Eye (tissue), 1 donor: ENCODE results near the gene POLR3H.
A peak's percentile ranks its signal among the peaks of the same experiment; 100 is the strongest.
"Not testable (repeated sequence)": the region's sequence is repeated elsewhere in the genome, so short reads cannot be mapped to it uniquely, and the experiment has no call there.

Experiments
- DNase-seq: peaks from one replicate; pipeline ENCODE4 v3.0.0-alpha.2; 2015

The POLR3H gene, protein sequence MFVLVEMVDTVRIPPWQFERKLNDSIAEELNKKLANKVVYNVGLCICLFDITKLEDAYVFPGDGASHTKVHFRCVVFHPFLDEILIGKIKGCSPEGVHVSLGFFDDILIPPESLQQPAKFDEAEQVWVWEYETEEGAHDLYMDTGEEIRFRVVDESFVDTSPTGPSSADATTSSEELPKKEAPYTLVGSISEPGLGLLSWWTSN

DNA sequence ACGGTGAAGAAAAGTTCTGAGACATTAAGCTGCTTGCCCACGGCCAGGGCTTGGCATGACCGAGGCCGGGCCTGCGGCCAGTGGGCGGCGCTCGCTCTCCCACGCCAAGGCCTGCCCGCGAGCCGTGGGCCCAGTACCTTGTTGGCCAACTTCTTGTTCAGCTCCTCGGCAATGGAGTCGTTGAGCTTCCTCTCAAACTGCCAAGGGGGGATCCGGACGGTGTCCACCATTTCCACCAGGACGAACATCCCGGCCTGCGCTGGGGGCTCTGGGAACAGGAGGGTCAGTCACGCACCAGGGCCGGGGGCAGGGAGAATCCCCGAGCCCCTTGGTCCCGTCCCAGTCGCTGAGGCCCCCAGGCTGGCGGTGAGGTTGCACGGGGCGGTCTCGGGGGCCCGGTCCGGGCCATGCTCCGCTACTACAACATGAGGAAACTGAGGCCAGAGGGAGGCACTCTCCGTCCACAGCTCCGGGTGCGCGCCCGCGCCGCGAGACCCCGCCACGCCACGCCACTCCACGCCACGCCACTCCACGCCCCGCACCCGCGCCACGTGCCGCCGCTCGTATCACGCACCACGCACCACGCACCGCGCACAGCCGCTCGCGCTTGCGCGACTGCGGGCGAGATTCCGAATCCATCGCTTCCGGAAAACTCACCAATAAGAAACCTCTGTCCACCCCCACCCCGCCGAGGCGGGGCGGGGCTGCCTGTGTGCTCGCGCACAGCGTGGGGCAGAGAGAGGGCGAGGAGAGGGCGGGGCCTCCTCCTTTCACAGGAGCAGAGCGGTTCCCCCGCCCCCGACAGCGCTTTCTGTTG, at the start of gene POLR3H:
Gene POLR3H (minus strand): TSS at position 617 of the 817 bp plus-strand sequence. CDS start 369 bp downstream, at position 248.
- peak; percentile 99 for DNase-seq

DNA sequence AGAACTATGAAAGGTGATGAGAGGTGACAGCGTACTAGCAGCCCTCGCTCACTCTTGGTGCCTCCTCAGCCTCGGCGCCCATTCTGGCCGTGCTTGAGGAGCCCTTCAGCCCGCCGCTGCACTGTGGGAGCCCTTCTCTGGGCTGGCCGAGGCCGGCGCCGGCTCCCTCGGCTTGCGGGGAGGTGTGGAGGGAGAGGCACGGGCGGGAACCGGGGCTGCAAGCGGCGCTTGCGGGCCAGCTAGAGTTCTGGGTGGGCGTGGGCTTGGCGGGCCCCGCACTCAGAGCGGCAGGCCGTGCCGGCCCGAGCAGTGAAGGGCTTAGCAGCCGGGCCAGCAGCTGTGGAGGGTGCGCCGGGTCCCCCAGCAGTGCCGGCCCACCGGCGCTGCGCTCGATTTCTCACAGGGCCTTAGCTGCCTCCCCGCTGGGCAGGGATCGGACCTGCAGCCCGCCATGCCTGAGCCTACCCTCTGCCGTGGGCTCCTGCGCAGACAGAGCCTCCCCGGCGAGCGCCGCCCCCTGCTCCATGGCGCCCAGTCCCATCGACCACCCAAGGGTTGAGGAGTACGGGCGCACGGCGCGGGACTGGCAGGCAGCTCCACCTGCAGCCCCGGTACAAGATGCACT, 49.2 kb upstream of the POLR3H start:
- not testable (repeated sequence) for DNase-seq

DNA sequence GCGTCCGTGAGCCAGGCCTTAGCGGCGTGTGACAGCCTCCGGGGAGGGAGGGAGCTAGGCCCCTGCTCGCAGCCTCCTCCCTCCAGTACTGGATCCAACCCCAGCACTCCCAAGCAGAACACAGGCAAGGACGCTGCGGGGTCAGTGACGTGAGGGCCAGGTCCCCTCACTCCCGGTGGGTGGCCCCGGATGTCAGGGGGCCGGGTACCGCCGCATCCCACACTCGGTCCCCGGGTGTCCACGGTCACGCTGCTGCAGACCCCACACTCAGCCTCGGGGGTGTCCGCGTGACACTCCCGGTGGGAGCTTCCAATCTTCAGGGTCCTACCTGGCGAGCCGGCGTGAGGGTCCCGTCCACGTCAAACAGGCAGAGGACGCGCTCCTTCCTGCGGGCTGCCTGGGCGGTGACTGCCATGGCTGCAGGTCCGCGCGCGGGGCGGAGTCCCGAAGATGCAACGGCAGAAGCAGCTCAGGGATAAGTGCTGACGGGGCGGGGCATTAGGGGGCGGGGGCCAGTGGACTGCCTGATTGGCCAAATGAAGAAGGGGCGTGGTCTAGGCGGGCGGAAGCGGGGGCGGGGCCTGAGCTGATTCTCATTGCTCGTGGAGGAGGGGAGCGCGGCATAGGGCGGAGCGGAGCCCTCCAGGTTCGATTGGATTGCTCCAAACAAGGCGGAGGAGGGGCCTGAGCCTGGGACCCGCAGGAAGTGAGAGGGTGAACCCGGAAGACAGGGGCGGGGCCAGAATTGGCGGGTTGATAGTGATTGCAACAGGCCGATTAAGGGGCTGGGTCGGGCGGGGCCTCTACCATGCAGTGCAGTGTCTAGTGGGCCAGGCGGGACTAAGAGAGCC, 45.3 kb upstream of the POLR3H start, which contains the start of gene PMM1:
Gene PMM1 (minus strand): TSS at position 450 of the 851 bp plus-strand sequence. CDS start 35 bp downstream, at position 415.
- peak; percentile 100 for DNase-seq

DNA sequence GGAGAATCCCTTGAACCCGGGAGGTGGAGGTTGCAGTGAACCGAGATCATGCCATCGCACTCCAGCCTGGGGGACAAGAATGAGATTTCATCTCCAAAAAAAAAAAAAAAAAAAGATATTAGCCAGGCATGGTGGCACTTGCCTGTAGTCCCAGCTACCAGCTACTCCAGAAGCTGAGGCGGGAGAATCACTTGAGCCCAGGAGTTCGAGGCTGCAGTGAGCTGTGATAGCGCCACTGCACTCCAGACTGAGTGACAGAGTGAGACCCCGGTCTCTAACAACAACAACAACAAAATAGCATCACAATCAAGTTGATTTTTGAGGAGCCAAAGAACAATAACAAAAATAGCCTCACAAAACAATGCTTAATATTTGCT, 43.1 kb upstream of the POLR3H start:
- no peak for DNase-seq

DNA sequence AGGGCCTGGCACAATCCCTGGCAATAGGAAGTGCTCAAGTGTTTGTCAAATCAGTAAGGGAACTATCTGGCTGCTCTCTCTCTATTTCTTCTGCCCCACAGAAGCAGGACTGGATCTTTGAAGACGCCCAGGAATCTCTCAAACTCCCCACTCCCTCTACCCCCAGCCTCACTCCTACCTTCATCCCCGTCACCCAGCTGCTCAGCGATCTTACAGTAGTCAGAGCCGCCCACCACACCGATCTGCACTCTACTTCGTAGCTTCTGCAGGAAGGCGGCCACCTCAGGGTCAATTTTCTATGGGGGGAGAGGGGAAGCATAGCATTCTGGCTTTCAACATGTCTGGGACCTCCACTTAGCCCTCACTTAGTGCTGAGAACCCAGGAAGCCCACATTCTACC, 41.6 kb upstream of the POLR3H start:
- no peak for DNase-seq

DNA sequence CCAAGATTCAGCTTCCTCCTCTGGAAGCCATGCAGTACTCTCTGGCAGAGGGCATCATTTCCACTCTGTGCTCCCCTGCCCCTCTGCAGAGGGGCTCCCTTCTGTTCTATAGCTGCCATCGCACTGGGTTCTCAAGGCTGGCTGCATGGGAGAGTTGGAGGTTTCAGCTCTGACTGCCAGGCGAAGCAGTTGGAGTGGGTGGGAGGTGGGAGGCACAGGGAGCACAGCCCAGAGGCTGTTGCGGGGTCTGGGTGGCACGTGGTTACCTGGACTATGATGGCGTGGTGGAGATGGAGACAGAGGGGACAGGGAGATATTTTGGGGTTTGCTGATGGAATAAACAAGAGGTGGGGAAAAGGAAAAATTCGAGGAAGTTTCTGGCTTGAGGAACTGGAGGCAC, 40.6 kb upstream of the POLR3H start:
- DNase-seq: no peak

DNA sequence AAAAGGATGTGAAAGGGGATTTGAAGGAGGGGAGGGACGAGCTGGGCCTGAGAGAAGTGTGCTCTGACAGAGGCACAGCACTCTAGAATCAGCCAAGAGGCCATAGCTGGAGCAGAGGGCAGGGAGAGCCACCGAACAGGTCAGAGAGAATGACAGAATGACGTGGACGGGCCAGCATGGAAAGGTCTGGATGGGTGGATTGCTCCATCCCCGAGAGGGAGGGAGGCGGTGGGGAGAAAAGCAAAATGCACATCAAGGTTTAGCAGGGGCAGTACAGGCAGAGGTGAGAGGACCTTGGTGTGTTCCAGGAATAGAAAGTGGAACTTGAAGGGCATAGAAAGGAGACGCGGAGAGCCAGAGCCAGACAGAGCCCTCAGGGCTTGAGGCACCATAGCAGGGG, 38.4 kb upstream of the POLR3H start:
- DNase-seq: no peak

DNA sequence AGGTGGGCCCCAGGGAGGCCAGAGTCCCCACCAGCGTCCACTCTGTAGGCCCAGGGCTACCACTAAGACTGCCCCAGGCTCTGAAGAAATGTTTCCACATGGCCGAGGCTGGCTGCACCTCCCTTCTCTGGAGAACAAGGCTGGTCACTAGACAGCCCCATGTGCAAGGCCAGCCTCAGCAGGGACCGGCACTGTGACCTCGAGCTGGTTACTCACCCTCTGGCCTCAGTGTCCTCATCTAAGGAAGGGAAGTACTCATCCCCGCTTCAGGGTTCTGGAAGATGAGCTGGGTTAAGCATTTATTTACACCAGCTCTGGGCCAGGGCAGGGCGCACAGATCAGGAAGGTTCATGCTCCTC, 35.7 kb upstream of the POLR3H start:
- no peak for DNase-seq

DNA sequence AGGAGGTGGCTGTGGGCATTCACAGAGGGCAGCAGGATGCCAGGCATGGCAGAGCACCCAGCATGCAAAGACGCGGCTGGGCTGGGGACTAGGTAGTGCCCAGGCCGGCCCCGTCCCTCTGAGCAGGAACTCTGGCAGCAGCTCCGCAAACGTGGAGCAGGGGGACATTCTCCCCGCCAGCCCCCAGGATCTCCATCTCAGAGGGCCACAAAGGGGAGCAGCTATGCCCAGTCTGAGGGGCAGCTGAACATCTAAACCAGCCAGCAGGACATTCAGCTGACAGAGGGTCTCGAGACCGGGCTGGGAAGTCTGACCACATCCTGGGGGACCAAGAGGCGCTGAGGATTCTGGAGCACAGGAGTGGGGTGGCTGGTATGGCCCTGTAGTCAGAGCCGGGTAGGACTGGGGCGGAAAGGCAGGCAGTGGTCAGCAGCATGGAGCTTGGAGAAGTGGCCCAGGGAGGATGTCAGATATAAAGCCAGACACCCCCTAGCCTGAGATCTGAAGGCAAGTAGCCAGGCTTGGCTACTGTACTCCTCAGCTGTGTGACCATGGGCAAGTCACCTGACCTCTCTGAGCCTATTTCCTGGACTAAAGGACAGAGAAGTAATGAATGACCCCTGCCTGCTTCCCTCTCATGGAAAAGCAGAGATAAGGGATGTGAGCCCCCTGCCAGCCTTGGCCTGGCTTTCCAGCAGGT, 35.2 kb upstream of the POLR3H start:
- no peak for DNase-seq

DNA sequence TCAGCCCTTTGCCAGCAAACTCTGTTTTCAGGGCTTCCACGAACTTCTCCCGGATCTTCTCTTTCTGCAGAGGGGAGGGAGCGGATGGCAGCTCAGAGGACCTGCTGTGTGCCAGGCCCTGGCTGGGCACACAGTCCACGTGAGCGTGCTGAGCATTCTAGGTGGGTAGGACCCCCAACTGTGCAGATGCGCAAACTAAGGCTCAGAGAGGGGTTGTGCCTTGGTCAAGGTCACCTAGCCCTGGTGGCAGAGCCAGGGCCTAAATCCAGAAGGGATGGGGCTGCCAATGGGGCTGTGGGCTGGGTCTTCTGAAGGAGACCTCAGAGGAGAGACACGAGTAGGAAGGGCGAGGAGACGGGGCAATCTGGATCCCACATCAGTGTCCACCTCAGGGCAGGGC, 34.5 kb upstream of the POLR3H start:
- DNase-seq: no peak

DNA sequence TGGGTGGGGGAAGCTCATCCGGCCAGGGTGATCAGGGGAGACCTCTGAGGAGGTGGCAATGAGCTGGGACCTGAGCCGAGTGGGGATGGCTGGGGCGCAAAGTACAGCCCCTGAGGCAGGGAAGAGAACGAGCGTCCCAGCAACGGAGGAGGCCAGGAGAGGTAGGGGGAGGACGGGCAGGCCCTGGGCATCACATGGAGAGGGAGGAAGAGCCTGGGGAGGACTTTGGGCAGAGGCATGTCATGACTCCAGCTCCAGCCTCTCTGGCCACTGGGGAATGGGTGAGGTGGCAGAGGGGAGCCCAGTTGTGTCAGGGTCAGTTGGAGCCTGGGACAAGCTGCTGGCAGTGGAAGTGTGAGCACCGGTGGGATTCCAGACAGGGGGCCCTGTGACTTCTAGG, 33.8 kb upstream of the POLR3H start:
- DNase-seq: no peak

DNA sequence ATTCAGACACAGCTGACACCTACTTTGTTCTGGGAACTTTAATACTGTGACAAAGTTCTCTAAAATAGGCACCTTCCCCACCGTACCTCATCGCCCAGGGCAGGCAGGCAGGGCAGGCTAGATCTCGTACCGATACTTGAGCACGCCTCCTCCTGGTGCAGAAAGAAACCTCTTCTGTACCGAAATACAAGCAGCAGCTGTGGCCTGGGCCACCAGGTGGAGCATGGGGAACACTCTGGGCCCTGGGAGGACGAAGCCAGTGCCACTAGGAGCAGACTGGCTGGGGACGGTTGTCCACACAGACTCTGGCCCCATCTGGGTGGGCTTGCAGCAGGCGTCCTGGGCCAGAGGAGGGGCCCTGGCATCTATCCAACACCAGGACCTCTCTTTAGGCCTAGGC, 32.6 kb upstream of the POLR3H start:
- DNase-seq: peak; percentile 70

DNA sequence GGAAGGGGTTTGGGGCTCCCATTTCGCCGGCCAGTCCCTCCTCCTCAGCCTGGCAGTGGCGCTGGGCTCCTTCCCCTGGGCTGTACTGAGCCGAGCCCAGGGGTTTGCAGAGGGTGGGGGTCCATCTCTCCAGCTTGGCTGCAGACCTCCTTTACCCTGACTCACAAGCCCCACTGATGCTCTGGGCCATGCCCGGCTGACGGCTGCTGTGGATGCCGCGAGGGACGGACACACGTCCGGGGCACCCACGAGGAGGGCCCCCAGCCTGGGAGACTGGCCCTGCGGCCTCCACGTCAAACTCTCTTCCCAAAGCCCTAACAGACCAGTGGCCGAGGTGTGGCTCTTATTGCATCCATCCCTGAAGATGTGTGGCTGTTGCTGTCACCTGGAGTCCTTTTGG, 31.3 kb upstream of the POLR3H start:
- no peak for DNase-seq

DNA sequence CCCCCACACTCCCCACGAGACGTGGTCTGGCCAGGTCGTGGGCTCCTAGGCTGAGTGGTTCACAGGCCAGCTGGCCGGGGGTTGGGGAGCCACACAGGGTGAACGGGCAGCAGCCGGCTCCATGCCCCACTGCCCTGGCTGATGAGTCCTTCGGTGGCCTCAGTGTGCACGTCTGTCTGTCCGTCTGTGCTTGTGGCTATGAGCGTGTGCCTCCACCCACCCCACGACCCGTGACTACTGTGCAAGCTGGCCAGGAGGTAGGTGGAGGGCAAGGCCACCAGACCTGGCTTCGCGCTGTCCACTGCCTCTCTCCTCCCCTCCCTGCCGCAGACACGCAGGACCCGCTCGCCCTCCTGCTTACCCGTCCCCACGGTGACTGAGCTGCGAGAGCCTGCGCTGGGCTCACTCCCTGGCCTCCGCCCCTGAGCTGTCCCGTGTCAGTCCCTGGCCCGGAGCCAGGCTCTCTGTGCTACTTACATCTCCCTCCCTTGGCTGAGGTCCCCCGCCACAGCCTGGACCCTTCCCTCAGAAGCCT, 30.6 kb upstream of the POLR3H start:
- peak; percentile 24 for DNase-seq

DNA sequence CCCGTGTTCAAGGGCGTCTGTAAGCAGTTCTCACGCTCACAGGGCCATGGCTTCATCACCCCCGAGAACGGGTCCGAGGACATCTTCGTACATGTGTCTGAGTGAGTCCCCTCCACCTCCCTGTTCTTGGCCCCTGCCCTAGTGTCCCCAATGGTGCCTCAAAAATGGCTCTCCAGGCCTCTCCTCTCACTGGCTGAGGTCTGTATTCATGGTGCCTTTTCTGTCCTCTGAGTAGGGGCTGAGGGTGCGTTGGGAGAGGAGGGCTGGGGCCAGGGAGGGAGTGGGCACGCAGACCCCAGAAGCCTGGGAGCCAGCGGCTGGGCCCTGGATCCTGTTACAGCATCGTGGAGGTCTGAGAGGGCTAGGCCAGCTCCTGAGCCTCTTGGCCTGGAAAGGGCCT, 29.4 kb upstream of the POLR3H start:
- DNase-seq: no peak

DNA sequence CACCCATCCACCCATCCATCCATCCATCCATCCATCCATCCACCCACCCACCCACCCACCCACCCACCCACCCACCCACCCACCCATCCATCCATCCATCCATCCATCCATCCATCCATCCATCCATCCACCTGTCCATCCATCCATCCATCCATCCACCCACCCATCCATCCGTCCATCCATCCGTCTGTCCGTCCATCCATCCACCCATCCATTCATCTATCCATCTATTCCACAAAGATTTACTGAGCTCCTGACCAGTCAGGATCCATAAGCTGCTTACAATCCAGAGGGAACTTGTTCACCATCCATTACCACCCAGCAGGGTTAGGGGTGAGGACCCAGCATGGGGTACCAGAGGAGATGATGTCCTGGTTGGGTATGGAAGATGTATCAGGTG, 28.0 kb upstream of the POLR3H start:
- not testable (repeated sequence) for DNase-seq

DNA sequence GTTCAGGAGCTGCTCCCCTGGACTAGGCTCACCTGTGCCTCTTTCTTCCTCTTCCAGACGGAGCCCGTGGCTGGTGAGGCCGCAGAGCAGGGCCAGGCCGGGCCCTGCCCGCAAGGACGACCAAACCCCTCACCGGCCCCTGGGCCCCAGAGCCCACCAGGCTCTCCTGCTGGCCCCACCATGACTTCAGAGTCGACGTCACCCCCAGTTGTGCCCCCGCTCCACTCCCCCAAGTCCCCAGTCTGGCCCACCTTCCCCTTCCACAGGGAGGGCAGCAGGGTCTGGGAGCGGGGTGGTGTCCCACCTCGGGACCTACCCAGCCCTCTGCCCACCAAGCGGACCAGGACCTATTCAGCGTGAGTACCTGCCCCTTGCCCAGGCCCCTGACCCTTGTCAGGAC, 27.5 kb upstream of the POLR3H start:
- DNase-seq: no peak

DNA sequence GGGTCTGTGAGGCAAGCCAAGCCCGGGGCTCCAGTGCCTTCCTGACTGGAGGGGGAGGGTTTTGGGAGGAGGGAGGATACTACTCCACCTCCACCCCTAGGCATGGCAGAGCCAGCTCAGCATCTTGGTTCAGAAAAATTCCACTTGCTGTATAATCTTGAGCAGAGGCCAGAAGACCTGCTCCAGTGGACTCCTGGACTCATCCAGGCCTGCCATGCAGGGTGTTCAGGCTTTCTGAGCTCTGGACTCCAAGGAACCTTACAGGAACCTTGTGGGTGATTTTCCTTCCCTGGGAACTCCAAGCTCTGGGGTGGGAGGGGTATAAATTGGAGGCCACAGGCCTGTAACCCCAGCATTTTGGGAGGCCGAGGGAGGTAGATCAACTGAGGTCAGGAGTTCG, 26.0 kb upstream of the POLR3H start:
- DNase-seq: no peak

DNA sequence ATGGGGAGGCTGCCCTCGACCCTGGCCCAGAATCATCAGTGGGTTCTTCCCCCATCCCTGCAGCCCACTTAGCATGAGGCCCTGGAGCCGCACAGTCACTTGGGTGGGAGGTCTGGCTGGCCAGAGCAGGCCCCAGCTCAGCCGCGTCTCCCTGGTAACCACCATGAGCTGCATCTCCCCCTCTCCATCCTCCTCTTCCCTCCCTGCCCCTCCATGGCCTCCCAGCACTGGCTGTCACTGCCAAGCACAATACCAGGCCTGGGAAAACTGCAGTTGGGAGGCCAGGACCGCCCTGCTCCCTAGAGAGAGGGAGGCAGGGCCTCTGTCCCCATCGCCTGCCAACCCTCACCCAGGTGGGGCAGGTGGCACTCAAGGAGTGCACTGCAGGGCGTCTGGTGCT, 24.5 kb upstream of the POLR3H start:
- peak; percentile 80 for DNase-seq

DNA sequence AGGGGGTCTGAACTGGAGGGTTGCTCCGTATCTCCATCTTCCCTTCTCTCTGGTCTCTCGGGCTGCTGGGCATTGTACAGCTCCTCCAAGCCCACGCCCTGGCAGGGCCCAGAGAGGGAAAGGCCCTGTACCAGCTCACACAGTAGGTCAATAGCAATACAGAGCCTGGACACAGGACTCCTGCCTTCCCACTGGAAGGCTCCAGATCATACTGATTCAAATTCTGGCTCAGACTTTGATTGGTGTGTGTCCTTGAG, 23.2 kb upstream of the POLR3H start:
- DNase-seq: no peak

DNA sequence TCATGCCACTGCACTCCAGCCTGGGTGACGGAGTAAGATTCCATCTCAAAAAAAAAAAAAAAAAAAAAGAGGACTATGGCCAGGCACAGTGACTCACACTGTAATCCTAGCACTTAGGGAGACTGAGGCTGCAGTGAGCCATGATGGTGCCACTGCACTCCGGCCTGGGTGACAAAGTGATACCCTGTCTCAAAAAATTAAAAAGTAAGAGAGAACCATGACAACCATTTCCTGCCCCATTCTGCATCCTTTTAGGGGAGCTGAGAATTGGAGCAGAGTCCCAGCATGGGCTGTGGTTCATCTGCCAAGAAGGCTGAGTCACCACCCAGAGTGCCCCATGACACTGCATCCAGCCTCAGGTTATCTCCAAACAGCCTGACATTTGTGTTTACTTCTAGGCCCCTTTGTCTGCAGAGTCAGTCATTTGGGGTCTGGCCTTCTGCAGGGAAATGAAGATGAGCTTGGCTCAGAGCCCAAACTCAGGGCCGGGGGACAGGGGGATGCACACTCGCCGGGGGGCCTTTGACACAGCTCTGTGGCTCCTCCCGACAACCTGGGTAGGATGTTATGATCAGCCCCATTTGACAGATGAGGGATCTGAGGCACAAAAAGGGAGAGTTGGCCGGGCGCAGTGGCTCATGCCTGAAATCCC, 21.3 kb upstream of the POLR3H start:
- peak; percentile 24 for DNase-seq

DNA sequence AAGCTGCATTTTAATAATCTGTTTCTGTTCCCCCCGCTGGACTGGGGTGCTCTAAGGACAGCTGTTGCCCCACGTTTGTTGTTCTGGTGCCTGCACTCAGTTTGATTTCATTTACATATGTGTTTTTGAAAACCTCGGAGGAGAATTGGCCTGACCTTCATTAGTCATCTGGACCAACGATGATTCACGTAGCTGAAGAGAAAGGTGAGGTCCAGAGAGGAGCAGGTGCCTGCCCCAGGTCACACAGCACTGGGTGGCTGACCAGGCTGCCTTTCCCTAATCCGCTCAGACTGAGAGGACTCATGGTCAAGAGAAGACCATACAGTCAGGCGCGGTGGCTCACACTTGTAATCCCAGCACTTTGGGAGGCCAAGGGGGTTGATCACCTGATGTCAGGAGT, 20.3 kb upstream of the POLR3H start:
- DNase-seq: no peak
